HG02973 (cell line): ENCODE data around the gene NCK2.
"Not testable (repeated sequence)": the region's sequence is repeated elsewhere in the genome, so short reads cannot be mapped to it uniquely, and the experiment has no call there.

Experiments
- ATAC-seq: cut with Tn5 transposase; IDR thresholded peaks from one replicate; pipeline ENCODE4 v1.9.1; 2021; ENCODE audit warnings: moderate library complexity; ENCODE audit not compliant: unreplicated experiment

NCK2 gene

GRCh38 chr2:105883911-105884694 is 139.4 kb downstream of the NCK2 start:
- ATAC-seq = no peak

GRCh38 chr2:105885456-105885855 is 140.7 kb downstream of the NCK2 start:
- no peak for ATAC-seq

DNA sequence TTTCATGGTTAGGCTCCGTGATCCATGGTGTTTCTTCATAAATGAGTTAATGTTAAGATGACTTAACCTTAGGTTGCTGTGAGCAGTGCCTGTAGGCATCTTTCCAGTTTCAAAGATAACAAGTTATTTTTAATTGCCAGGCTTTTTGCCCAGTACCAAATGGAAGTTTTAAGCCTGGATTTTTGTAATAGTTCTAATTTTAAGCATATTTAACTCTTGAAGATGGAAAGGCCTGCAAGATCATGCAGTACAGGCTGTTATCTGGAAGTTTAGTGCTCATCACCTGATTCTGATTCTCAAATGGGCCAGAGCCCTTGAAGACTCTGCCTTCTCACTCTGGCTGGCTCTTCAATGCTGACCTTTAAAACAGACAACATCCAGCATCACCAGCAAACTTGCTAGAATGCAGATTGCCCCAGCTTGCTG is 141.3 kb downstream of the NCK2 start:
- ATAC-seq = no peak

GRCh38 chr2:105886687-105887086 is 142.0 kb downstream of the NCK2 start:
- ATAC-seq = no peak

DNA sequence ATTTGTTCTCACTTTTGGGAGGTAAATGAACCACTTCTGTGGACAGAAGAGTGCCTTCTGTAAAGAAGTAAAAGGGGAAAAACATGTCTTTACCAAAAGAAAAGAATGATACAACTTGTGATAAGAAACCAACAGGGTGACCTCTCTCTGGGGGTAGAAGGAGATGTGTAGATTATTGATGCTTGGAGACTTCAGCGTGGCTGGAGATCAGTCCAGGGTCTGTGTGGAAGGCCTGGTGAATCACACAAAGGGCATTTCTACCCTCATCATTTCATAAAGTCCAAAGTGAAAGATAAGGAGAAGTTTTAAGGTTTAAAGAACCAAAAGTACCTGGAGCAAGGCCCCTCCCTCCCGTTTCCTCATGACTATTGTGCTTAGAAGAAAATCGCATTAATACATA is 142.5 kb downstream of the NCK2 start:
- no peak for ATAC-seq

DNA sequence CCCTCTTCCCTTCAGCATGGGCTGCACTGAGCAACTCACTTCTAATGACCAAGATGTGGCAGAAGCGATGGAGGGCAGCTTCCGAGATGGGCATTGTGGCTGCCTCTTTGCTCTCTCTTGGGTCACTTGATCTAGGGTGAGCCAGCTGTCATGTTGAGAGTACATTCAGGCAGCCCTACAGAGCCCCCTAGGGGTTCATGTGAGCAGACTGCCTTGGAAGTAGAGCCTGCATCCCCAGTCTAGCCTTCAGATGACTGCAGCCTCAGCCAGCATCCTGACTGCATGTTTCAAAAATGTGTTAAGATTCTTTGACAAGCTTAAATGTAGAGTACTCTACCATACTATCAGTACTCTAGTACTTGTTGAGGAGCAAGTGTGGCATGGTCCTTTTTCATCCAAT is 143.9 kb downstream of the NCK2 start:
- no peak for ATAC-seq

GRCh38 chr2:105889046-105889445 is 144.3 kb downstream of the NCK2 start:
- ATAC-seq = no peak

GRCh38 chr2:105890111-105890510 is 145.4 kb downstream of the NCK2 start:
- ATAC-seq = no peak

- ATAC-seq = no peak
These were observed 146.1 kb downstream of the NCK2 start for GRCh38 chr2:105890856-105891255.

DNA sequence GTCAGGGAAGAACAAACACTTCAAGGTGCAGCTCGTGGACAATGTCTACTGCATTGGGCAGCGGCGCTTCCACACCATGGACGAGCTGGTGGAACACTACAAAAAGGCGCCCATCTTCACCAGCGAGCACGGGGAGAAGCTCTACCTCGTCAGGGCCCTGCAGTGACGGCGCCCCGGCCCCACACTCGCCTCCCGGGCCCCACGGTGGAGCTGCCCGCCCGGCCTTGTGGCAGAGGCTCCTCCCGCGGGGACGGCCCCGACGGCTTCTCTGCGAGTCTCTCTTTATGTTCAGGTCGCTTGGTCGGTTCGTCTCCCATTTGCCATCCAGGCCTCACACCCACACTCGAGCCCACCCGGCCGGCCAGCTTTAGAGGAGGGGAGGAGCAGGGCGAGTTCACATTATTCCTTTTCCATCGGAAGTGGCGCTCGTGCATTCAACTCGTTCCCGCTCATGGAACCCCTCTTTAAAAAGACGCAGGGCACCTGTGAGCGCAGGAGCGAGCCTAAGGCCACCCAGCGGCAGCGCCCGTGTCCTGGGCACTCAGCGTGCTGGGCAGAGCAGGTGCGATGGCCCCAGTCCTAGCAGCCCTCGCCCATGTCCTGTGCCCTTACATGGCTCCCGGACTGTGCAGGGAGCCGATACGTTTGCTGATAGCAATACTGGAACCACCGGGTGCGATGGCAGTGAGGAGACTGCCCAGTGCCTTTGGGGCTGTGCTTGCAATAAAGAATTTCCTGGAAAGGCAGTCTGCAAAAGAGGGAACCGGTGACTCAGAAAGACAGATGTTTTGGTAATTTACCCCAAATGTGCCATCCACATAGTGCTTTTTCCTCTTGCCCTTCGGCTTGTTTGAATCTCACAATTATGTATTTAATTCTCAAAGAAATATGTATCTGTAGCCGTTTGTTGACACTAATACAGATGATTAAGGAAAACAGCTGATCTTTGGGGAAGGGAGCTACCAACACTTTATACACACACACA is 148.6 kb downstream of the NCK2 start:
- ATAC-seq = no peak

GRCh38 chr2:105894327-105894944 is 149.7 kb downstream of the NCK2 start:
- no peak for ATAC-seq

DNA sequence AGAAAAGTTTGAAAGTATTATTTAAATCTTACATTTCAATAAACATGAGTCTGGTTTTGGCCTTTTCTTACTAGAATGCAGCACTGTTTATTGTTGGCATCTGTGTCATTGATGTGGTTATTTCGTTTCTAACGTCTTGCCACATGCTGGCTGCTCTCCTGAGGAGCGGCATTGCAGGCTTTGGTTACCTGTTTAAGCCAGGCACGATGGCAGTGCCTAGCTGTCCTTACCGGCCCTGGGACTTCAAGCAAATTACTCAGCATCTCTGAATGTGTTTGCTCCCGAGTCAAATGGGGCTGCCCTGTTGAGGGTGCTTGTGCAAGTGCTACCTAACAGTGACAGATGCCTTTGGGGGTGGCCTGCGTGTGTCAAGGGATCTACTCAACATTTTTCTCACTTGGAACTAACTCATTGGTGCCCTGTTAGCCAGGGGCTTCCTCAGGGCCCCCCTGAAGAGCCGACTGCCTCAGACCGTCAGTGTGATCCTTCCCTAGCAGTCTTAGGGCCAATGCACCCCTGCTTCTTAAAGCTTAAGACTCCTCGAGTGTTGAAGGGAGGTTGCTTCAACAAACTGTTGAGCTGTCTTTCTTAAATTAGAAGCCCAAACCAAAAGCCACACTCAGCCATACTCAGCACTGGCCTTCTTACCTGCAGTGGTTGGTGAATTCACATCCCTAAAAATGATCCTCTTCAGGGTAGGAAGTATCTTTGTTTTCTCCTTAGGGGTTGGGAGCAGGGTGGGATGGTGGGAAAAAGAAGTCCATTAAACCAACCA is 151.5 kb downstream of the NCK2 start:
- no peak for ATAC-seq

DNA sequence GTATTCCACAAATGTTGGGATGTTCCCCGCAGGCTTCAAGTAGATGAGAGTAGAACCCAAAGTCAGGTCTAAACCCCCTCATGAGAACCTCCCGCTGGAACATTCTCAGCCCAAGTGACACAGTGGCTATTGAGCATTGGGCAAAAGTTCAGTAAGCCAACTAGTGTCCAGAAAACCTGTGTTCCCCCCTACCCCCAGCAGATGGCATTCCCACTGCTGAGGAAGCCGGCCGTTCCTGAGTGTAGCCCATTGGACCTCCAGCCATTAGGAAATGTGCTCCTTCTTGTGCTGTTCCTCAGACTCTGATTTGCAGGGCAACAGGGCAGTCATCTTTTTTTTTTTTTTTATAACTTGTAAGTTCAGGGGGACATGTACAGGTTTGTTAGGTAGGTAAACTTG is 152.1 kb downstream of the NCK2 start:
- no peak for ATAC-seq

DNA sequence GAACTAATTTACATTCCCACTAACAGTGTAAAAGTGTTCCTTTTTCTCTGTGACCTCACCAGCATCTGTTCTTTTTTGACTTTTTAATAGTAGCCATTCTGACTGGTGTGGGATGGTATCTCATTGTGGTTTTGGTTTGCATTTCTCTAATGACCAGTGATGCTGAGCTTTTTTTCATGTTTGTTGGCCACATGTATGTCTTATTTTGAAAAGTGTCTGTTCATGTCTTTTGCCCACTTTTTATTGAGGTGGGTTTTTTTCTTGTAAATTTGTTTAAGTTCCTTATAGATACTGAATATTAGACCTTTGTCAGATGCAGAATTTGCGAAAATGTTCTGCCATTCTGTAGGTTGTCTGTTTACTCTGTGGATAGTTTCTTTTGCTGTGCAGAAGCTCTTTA is 153.0 kb downstream of the NCK2 start:
- ATAC-seq = not testable (repeated sequence)

DNA sequence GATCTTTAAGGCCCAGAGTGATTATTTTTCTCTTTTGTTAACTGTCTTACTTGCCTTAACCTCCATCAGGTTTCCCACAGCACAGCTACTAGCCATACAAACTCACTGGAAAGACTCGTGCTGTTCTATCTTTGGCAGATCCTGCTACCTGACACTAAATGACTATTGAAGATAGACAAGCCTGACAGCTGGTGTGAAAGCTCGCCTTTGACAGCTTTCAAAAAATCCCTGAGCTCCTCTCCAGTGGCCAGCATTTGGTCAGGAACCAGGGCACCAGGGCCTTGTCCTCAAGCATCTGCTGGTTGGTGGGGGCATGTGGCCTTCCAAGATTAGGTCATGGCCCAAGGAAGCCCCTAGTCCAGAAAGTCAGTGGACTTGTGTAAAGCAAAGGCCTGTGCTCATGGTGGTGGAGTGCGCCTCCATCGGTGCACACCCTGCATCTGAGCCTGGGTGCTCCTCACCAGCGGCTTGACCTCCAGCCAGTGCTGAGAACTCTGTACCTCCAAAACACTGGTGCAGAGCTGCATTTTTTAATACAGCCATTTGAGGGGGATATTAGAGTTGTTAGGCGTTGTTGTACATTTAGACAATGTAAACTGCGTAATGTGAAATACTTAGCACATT is 158.5 kb downstream of the NCK2 start:
- ATAC-seq = no peak

- ATAC-seq = peak; percentile 94
These were observed 160.2 kb downstream of the NCK2 start for GRCh38 chr2:105904938-105905337.

- ATAC-seq = no peak
These were observed 161.8 kb downstream of the NCK2 start for GRCh38 chr2:105906481-105906880.

DNA sequence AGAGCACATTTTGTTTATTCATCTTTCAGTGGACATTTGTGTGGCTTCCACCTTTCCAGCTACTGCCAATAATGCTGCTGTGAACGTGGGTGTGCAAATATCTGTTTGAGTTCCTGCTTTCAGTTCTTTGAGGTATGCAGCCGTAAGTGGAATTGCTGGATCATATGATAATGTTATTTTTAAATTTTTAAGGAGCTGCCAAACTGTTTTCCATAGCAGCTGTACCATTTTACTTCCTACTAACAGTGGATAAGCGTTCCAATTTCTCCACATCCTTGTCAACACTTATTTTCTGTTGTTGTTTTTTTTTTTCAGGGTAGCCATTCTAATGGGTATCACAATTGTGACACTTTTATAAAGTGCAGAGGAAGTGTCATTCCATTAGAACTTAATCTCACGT is 162.5 kb downstream of the NCK2 start:
- ATAC-seq = no peak

- no peak for ATAC-seq
These were observed 164.5 kb downstream of the NCK2 start for GRCh38 chr2:105909215-105909614.
